GM19455 (cell line): ENCODE results near the gene MRPL16.

Source experiments
- ATAC-seq: cut with Tn5 transposase; IDR thresholded peaks from one replicate; pipeline ENCODE4 v1.9.1; 2021; ENCODE audit not compliant: unreplicated experiment

The MRPL16 gene

GRCh38 chr11:59773083-59773440 is 37.5 kb downstream of the MRPL16 start:
- ATAC-seq = no peak

GRCh38 chr11:59771605-59772004 is 39.0 kb downstream of the MRPL16 start:
- no peak for ATAC-seq

GRCh38 chr11:59770869-59771268 is 39.7 kb downstream of the MRPL16 start:
- ATAC-seq = no peak

GRCh38 chr11:59770319-59770718 is 40.3 kb downstream of the MRPL16 start:
- ATAC-seq = no peak

GRCh38 chr11:59769828-59770227 is 40.8 kb downstream of the MRPL16 start:
- no peak for ATAC-seq

- no peak for ATAC-seq
Measured at GRCh38 chr11:59769111-59769510, 41.5 kb downstream of the MRPL16 start.

GRCh38 chr11:59767225-59767611 is 43.4 kb downstream of the MRPL16 start:
- no peak for ATAC-seq

- no peak for ATAC-seq
Measured at GRCh38 chr11:59766542-59767224, 43.9 kb downstream of the MRPL16 start.

- no peak for ATAC-seq
Measured at GRCh38 chr11:59765068-59765735, 45.4 kb downstream of the MRPL16 start.

GRCh38 chr11:59761993-59762392 is 48.6 kb downstream of the MRPL16 start:
- ATAC-seq = no peak

- no peak for ATAC-seq
Measured at GRCh38 chr11:59760771-59761170, 49.8 kb downstream of the MRPL16 start.

GRCh38 chr11:59759900-59760299 is 50.7 kb downstream of the MRPL16 start:
- no peak for ATAC-seq

GRCh38 chr11:59758401-59759037 is 52.1 kb downstream of the MRPL16 start:
- ATAC-seq = no peak

- ATAC-seq = no peak
Measured at GRCh38 chr11:59756845-59757244, 53.7 kb downstream of the MRPL16 start.

GRCh38 chr11:59756558-59756840 is 54.1 kb downstream of the MRPL16 start:
- no peak for ATAC-seq
